Brain microvascular endothelial cell (primary cell): ENCODE measurements around the gene SCGB1A1.

Experiments used
- DNase-seq: peaks from one replicate; pipeline ENCODE4 v3.0.0-alpha.2; 2020
- H3K27ac ChIP-seq: fragments of 250-450 bp; sonication (Bioruptor Pico); 2 replicates; pipeline ENCODE4 v1.5.1; 2020; ENCODE audit warnings: mild to moderate bottlenecking, moderate library complexity
- H3K27me3 ChIP-seq: fragments of 250-450 bp; sonication (Bioruptor Pico); replicated peaks from 2 replicates; pipeline ENCODE4 v1.5.1; 2020; ENCODE audit warnings: mild to moderate bottlenecking
- H3K36me3 ChIP-seq: fragments of 250-450 bp; sonication (Bioruptor Pico); replicated peaks from 2 replicates; pipeline ENCODE4 v1.5.1; 2020; ENCODE audit warnings: mild to moderate bottlenecking
- H3K4me3 ChIP-seq: 2 replicates; pipeline ENCODE4 v1.5.1; 2011; ENCODE audit warnings: low read depth, mild to moderate bottlenecking, control low read depth, low read length, moderate library complexity
- CTCF ChIP-seq: IDR thresholded peaks from 2 replicates; pipeline ENCODE4 v1.5.1; 2011; ENCODE audit warnings: low read depth, mild to moderate bottlenecking, moderate library complexity, low read length, control low read depth, inconsistent platforms; ENCODE audit errors: missing control alignments
- in situ Hi-C: cut with HindIII; loops from 2 replicates; pipeline ENCODE4 v1.10.0; 2017; ENCODE audit warnings: low sequenced_read_pairs, low pct_ligation_motif_present

SCGB1A1 gene

DNA sequence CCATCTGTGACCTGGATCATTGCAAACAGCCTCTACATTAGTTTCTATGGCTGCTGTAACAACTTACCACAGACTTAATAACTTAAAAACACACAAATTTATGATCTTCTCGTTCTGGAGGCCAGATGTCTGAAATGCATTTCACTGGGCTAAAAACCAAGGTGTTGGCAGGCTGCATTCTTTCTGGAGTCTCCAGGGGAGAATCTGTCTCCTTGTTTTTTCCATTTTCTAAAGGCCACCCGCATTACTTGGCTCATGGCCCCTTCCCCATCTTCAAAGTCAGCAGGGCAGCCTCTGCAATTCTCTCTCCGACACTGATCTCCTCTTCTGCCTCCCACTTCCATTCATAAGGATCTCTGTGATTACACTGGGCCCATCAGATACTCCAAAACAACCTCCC, 11.6 kb downstream of the SCGB1A1 start:
- no peak for DNase-seq
- Histone ChIP-seq H3K4me3 (no peak overlapping the region), H3K27ac (no peak overlapping the region), H3K27me3 (no peaks in the 10 kb centered on the region), H3K36me3 (no peaks in the 10 kb centered on the region)
- in situ Hi-C loops = no loop called here
- TF ChIP-seq CTCF = no peak

DNA sequence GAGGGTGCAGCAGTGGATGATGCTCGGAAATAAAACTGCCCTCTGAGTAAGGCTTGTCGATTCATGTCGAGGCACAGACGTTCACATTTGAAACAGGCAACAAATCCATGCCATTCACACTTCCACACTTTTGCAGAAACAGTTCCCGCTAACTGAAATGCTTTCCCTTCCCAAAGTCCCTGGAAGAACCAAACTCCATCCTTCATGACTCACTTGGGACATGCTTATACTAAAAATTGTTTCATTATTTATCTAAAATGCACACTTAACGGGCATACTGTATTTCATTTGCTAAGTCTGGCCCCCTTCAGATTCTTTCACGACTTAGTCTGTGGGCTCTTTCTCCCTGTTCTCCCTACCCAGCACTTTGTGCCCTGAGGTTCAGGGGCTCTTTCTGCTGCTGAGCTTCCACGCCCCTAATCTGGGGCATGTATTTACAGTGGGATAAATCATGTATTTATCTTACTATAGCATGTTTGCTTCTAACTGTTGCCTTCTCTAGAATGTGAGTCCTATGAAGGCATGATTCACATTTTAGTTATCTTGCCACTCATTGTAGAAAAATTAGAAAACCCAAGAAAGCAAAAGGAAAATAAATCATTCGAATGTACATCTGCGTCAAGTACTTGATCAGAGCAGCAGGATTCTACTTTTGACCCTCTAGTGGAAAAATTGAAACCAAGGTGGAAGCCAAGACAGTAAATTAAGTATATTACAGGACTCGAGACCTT, 12.5 kb downstream of the SCGB1A1 start:
- Histone ChIP-seq H3K27ac (peak overlapping the region; percentile 23), H3K36me3 (no peaks in the 10 kb centered on the region), H3K27me3 (no peaks in the 10 kb centered on the region), H3K4me3 (no peak overlapping the region)
- peak; percentile 16 for DNase-seq
- no peak for TF ChIP-seq CTCF
- in situ Hi-C loops = no loop called here

DNA sequence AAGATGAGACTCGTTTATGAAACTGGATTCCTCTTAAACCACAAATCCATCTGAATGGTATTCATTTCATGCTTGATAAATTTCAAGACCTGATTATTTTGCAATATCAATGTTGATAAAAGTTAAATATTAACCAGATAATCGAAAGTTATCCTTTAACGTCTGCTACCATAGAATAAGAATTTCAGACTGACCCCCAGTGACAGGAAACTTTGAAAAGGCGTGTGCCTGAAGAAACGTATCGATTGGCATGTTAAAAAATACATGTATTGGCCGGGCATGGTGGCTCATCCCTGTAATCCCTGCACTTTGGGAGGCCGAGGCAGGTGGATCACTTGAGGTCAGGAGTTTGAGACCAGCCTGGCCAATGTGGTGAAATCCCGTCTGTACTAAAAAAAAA, 13.9 kb downstream of the SCGB1A1 start:
- no peak overlapping the region for H3K4me3 ChIP-seq
- H3K27ac ChIP-seq = no peak overlapping the region
- H3K27me3 ChIP-seq = no peaks in the 10 kb centered on the region
- H3K36me3 ChIP-seq = no peaks in the 10 kb centered on the region
- DNase-seq = no peak
- TF ChIP-seq CTCF = no peak
- in situ Hi-C loops = no loop called here

GRCh38 chr11:62433141-62433903, 14.5 kb downstream of the SCGB1A1 start:
- in situ Hi-C loops = no loop called here
- no peaks in the 10 kb centered on the region for H3K27me3 ChIP-seq
- no peak for TF ChIP-seq CTCF
- no peaks in the 10 kb centered on the region for H3K36me3 ChIP-seq
- no peak for DNase-seq
- no peak overlapping the region for H3K27ac ChIP-seq
- no peak overlapping the region for H3K4me3 ChIP-seq

DNA sequence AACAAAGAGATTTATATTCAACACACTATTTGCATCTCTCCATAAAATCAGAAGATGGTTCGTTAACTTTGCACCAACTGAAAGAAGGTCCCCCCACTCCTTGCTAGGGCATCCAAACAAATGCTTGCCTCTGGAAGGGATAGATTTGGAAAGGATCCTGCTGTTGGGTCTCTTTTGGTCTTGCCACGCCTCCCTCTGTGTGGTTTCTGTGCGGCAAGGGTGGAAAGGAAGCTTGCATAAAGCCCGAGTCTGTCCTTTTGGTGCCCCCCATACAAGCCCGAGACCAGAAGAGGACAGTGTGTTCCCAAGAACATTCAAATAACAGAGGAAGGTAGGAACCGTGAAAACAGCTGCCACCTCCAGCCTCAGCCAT, 15.1 kb downstream of the SCGB1A1 start:
- H3K4me3 ChIP-seq = no peak overlapping the region
- in situ Hi-C loops = no loop called here
- no peak overlapping the region for H3K27ac ChIP-seq
- H3K27me3 ChIP-seq = no peaks in the 10 kb centered on the region
- no peak for TF ChIP-seq CTCF
- no peak for DNase-seq
- H3K36me3 ChIP-seq = no peaks in the 10 kb centered on the region
